Sigmoid colon (tissue), 7 donors: ENCODE data around the gene PDCD1LG2. TPM values are rescaled to one million over a fixed set of nuclear protein-coding genes. Genes with fewer than 3 reads are reported as not detected.

Source experiments
- DNase-seq: peaks from one replicate; pipeline ENCODE4 v3.0.0-alpha.2; 2019
- H3K27ac ChIP-seq, 4 donors: fragments of 200-600 bp; sonication (generic); one replicate each; pipeline ENCODE4 v1.5.1; 2016 to 2019; ENCODE audit warnings: mild to moderate bottlenecking in 1 of 4
- H3K27me3 ChIP-seq, 3 donors: fragments of 200-600 bp; sonication (generic); one replicate each; pipeline ENCODE4 v1.5.1; 2019; ENCODE audit warnings: mild to moderate bottlenecking in 1 of 3
- H3K36me3 ChIP-seq, 4 donors: fragments of 200-600 bp; sonication (generic); one replicate each; pipeline ENCODE4 v1.5.1; 2016 to 2019
- H3K4me1 ChIP-seq, 4 donors: fragments of 200-600 bp; sonication (generic); one replicate each; pipeline ENCODE4 v1.5.1; 2017 to 2019
- H3K4me3 ChIP-seq, 4 donors: fragments of 200-600 bp; sonication (generic); one replicate each; pipeline ENCODE4 v1.5.1; 2017 to 2019; ENCODE audit warnings: mild to moderate bottlenecking in 2 of 4, moderate library complexity in 1 of 4
- H3K9me3 ChIP-seq, 4 donors: fragments of 200-600 bp in 3 of 4; sonication (generic) in 3 of 4; one replicate each; pipeline versions ENCODE4 v1.5.1 to v1.6.1; 2013 to 2019
- EP300 ChIP-seq, 4 donors: sonication (generic); formaldehyde crosslinking; IDR thresholded peaks; one replicate each; pipeline ENCODE4 v1.6.1; 2017; ENCODE audit warnings: antibody characterized with exemption in 4 of 4
- POLR2A ChIP-seq, 2 donors: fragments of 450-650 bp; IDR thresholded peaks; one replicate each; pipeline ENCODE4 v1.6.1; 2016; ENCODE audit warnings: antibody characterized with exemption in 2 of 2, mild to moderate bottlenecking in 2 of 2, moderate library complexity in 2 of 2
- POLR2AphosphoS5 ChIP-seq, 4 donors: sonication (generic); formaldehyde crosslinking; IDR thresholded peaks; one replicate each; pipeline ENCODE4 v1.6.1; 2017; ENCODE audit warnings: antibody characterized with exemption in 4 of 4
- WGBS, 2 donors: extraction: QIAGEN DNeasy Blood & Tissue Kit; methylation state at CpG; one replicate each; pipeline ENCODE4 v1.1.7; 2013; 5-methylcytosine and 5-hydroxymethylcytosine counted together
- intact Hi-C: fragments of 100-400 bp; cut with DNase I; formaldehyde crosslinking; loops from one replicate; pipeline ENCODE4 v1.15.1; 2023
- polyA plus RNA-seq, 3 donors: library from polyadenylated mRNA; stranded (reverse); fragments of 200-250 nt; gene quantifications; one replicate each; pipeline ENCODE4 v1.2.3, GENCODE V29; 2013
- total RNA-seq, 4 donors: library from RNA; depleted of rRNA; stranded (reverse); fragments of >200 nt; gene quantifications; one replicate each; pipeline ENCODE4 v1.1.0, GENCODE V29; 2016
- TF ChIP-seq, protein P1 (sequence below), 4 experiments: fragments of 450-650 bp in 3 of 4; fragments of 200-600 bp in 1 of 4; IDR thresholded peaks; one replicate each; pipeline ENCODE4 v1.5.1; 2016 to 2019; ENCODE audit warnings: antibody characterized with exemption in 4 of 4, mild to moderate bottlenecking in 3 of 4, moderate library complexity in 2 of 4
- donor health status: healthy with polysubstance abuse.
- donor health status: Bipolar disorder and iron deficiency.
- donor health status: healthy.

Gene PDCD1LG2
- total and polyA plus RNA-seq, 7 donors = 0.60 to 2.8 (median 1.2) TPM

DNA sequence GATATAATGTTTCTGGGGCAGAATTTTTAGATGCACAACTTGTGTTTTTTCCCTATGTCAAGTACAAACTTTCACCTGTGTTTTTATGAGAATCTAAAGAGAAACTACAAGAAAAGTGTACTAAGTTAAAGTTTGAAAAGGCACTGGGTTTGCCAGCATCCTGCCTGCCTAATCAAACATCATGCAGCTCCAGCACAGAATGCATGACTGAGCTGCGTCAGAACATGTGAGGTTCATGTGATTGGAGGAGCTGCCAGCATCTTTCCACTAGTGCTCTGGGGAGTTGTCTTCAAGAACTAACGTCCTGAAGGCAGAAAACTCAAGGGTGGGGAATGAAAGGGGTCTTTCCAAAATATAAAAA, 72.5 kb downstream of the PDCD1LG2 start:
- peaks cover 0 to 2% (median 0%) of the 10 kb centered on the region in 4 donors for H3K4me1 ChIP-seq
- no peaks in the 10 kb centered on the region for H3K27me3 ChIP-seq
- intact Hi-C loops = no loop called here
- TF ChIP-seq, protein P1, sequence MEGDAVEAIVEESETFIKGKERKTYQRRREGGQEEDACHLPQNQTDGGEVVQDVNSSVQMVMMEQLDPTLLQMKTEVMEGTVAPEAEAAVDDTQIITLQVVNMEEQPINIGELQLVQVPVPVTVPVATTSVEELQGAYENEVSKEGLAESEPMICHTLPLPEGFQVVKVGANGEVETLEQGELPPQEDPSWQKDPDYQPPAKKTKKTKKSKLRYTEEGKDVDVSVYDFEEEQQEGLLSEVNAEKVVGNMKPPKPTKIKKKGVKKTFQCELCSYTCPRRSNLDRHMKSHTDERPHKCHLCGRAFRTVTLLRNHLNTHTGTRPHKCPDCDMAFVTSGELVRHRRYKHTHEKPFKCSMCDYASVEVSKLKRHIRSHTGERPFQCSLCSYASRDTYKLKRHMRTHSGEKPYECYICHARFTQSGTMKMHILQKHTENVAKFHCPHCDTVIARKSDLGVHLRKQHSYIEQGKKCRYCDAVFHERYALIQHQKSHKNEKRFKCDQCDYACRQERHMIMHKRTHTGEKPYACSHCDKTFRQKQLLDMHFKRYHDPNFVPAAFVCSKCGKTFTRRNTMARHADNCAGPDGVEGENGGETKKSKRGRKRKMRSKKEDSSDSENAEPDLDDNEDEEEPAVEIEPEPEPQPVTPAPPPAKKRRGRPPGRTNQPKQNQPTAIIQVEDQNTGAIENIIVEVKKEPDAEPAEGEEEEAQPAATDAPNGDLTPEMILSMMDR (IDR thresholded peaks at IDR 0.05) = no peak
- TF ChIP-seq POLR2A (IDR thresholded peaks at IDR 0.05) = no peak
- TF ChIP-seq POLR2AphosphoS5 (IDR thresholded peaks at IDR 0.05) = no peak
- 37 to 38% methylated on average over 2 of the region's 2 CpGs for WGBS, 2 donors
- H3K36me3 ChIP-seq = no peaks in the 10 kb centered on the region
- no peaks in the 10 kb centered on the region for H3K9me3 ChIP-seq
- no peak overlapping the region for H3K27ac ChIP-seq
- no peak for DNase-seq
- H3K4me3 ChIP-seq = no peak overlapping the region

- no peaks in the 10 kb centered on the region for H3K9me3 ChIP-seq
- H3K27me3 ChIP-seq = no peaks in the 10 kb centered on the region
- H3K4me1 ChIP-seq = peaks cover 0 to 2% (median 0%) of the 10 kb centered on the region in 4 donors
- H3K4me3 ChIP-seq = no peak overlapping the region
- no peak for DNase-seq
- no peaks in the 10 kb centered on the region for H3K36me3 ChIP-seq
- intact Hi-C loops = no loop called here
- no peak overlapping the region for H3K27ac ChIP-seq
- TF ChIP-seq EP300 (IDR thresholded peaks at IDR 0.05) (no peak), POLR2AphosphoS5 (IDR thresholded peaks at IDR 0.05) (no peak)
Measured at GRCh38 chr9:5586391-5586802, 76.1 kb downstream of the PDCD1LG2 start.

DNA sequence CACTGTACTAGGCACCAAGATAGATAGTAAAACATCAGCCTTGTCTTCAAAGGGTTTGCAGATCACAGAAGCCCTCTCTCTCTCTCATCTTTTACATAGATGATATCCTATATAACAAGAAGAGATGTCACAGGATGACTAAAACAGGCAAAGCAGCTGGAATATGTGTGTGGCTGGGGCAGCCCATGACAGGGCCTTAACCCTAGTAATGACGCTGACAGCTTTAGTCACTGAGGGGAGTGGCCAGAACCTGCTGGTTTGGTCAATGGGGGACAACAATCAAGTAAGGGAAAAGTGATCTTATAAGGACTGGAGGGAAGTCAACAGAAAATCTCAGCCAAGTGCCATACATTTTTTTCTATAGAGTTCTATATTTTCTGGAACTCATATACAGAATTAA, 76.7 kb downstream of the PDCD1LG2 start:
- H3K27me3 ChIP-seq = no peaks in the 10 kb centered on the region
- H3K36me3 ChIP-seq = no peaks in the 10 kb centered on the region
- peaks cover 0 to 2% (median 0%) of the 10 kb centered on the region in 4 donors for H3K4me1 ChIP-seq
- DNase-seq = no peak
- no peak for TF ChIP-seq POLR2AphosphoS5 (IDR thresholded peaks at IDR 0.05)
- no peak for TF ChIP-seq POLR2A (IDR thresholded peaks at IDR 0.05)
- TF ChIP-seq, protein P1 (IDR thresholded peaks at IDR 0.05) = no peak
- TF ChIP-seq EP300 (IDR thresholded peaks at IDR 0.05) = no peak
- 85 to 86% methylated on average over 1 of the region's 1 CpG for WGBS, 2 donors
- intact Hi-C loops = no loop called here
- no peaks in the 10 kb centered on the region for H3K9me3 ChIP-seq
- H3K4me3 ChIP-seq = no peak overlapping the region
- H3K27ac ChIP-seq = no peak overlapping the region

- WGBS, 2 donors = 86 to 90% methylated on average over 3 of the region's 3 CpGs
- Histone ChIP-seq H3K9me3 (no peaks in the 10 kb centered on the region), H3K36me3 (no peaks in the 10 kb centered on the region), H3K4me3 (no peak overlapping the region), H3K27ac (no peak overlapping the region), H3K4me1 (no peaks in the 10 kb centered on the region), H3K27me3 (no peaks in the 10 kb centered on the region)
- intact Hi-C loops = loop anchor here (5.0 to 10.0 kb wide), 2 partner anchors 407 to 830 kb away; partner anchors contain the start of gene INSL6
- TF ChIP-seq POLR2AphosphoS5 (IDR thresholded peaks at IDR 0.05) (no peak), EP300 (IDR thresholded peaks at IDR 0.05) (no peak), POLR2A (IDR thresholded peaks at IDR 0.05) (no peak)
- TF ChIP-seq, protein P1 (IDR thresholded peaks at IDR 0.05) = no peak
- no peak for DNase-seq
Measured at GRCh38 chr9:5592231-5592630, 81.9 kb downstream of the PDCD1LG2 start.

DNA sequence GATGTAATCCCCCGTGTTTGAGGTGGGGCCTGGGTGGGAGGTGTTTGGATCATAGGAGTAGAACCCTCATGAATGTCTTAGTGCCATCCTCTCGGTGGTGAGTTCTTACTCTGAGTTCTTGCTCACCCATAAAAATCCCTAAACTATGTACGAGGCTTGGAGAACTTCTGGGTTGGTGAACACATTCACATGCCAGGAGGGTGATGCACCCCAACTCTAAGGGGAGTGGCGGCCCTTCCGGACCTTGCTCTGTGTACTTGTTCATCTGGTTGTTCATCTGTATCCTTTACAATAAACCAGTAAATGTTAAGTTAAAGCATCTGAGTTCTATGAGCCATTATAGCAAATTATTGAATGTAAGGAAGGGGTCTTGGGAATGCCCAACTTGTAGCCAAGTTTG, 82.6 kb downstream of the PDCD1LG2 start:
- DNase-seq = no peak
- Histone ChIP-seq H3K4me3 (no peak overlapping the region), H3K9me3 (no peaks in the 10 kb centered on the region), H3K27ac (no peak overlapping the region), H3K27me3 (no peaks in the 10 kb centered on the region), H3K4me1 (no peaks in the 10 kb centered on the region), H3K36me3 (no peaks in the 10 kb centered on the region)
- WGBS, 2 donors = 88 to 91% methylated on average over 5 of the region's 5 CpGs
- TF ChIP-seq POLR2A (IDR thresholded peaks at IDR 0.05) = no peak
- TF ChIP-seq POLR2AphosphoS5 (IDR thresholded peaks at IDR 0.05) = no peak
- TF ChIP-seq, protein P1 (IDR thresholded peaks at IDR 0.05) = no peak
- TF ChIP-seq EP300 (IDR thresholded peaks at IDR 0.05) = no peak
- intact Hi-C loops = loop anchor here (5.0 to 10.0 kb wide), 2 partner anchors 408 to 831 kb away; partner anchors contain the start of gene INSL6
